Hepatic stellate cell (primary cell): Measurements from ENCODE around the gene CACNA1A.

Source experiments
- DNase-seq: peaks from one replicate; pipeline ENCODE4 v3.0.0; 2011; ENCODE audit warnings: low spot score

CACNA1A gene

DNA sequence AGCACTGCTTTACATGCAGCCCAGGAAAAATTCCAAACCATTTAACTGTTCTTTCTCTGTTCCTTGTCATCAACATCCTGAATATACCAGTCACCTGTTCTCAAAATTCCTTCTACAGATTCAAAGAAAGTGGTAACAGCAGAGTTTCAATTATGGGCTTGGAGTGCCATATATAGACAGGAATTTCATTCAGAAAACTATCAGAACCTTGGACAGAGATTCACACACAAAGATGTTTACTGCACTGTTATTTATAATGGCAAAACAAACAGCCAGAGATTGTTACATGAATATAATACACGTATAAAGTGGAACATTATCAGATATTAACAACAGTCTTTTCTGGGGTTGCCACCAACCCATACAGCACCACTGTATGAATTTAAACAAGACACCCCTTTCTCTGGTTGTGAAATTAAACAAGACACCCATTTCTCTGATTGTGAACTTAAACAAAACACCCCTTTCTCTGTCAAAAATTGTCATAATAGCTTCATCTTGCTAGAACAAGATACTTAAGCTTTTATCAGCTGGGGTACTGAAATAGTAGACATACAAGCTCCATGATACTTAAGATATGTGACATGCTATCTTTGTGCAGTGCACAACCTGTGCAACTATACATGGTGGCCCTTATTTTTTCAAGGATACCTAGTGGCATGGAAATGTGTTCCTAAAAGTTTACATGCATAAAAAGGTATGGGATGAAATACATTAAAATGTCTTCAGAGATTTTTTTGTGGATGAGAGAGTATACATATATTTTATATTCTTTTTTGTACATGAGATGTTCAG is 12.6 kb downstream of the CACNA1A start:
- DNase-seq, result no peak

DNA sequence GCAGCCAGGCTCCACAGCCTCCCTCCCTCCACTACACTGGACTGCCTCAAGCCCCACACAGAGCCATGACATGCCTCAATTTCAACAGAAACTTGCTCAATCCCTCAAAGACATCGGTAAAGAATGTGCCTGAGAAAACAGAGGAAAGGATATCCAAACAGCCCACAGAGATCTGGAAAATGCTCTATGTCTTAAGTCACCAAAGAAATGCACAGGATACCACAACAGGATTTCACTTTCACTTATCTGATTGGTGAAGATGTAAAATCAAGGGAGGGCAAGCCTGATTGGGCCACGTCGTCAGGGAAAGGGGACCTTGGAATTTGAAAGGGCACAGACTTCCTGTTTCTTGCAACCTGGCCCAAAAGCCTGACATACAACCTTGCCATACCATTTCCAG is 14.2 kb downstream of the CACNA1A start:
- DNase-seq, result peak; percentile 82

DNA sequence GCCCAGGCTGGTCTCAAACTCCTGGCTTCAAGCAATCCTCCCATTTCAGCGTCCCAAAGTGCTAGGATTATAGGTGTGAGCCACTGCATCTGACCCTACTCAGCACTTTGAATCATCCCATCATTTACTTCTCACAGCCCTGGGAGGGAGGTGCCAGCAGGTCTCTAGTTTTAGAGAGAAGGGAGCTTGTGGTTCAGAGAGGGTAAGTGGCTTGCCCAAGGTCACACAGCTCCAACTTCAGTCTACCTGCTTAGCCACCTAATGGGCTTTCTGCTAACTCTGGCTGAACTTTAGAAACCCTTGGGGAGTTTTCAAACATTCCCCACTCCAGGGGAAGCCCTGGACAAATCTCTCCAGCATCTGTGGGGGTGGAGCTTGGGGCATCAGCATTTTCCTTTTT is 18.3 kb downstream of the CACNA1A start:
- DNase-seq, result no peak

DNA sequence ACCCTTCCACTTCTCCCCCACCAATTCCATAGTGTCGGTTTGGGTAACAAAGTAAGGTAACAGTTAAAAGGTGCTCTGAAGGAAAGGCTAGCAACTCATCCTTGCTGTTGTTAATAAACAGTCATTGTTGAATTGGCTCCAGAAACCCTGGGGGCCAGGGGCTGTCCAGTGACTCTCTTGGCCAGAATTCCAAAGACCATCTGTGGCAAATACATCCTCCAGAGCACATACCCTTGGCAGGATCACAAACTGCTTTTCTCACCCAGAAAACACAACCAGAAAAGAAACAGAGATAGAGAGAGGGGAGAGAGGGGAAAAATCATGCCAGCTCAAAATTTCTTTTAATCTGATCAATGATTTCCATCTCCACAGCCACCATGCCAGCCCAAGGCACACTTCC is 22.1 kb downstream of the CACNA1A start:
- no peak for DNase-seq

DNA sequence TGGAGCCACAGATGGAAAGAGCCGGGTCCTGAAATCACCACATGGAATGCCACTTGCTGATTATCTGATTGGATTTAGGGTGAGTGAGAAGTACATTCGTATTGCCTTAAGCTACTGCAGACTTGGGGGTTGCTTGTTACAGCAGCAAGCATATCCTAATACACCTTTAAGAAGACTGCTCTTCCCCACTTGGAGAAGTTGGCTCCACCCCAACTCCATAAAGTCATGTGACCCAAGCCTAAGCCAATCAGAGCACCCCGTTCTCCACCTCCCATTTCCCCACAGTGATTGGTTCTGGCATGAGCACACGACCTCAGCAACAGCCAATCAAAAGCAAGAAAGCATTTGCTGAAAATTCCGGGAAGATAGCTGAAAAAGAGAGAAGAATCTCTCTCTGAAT is 23.1 kb downstream of the CACNA1A start:
- DNase-seq, result no peak

DNA sequence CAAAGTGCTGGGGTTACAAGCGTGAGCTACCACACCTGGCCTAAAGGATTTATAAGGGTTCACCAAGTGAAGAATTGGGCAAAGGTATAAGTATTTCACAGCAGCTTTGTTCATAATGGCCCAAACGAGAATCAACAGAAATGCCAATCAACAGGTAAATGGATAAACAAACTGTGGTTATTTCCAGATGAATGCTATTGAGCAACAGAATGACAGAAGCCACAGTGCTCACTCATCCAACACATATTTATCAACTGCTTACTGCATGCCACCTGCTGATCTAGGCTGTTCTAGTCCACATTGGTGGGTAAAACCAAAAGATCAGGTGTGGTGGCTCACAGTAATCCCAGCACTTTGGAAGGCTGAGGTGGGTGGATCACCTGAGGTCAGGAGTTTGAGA is 27.7 kb downstream of the CACNA1A start:
- DNase-seq, result no peak

DNA sequence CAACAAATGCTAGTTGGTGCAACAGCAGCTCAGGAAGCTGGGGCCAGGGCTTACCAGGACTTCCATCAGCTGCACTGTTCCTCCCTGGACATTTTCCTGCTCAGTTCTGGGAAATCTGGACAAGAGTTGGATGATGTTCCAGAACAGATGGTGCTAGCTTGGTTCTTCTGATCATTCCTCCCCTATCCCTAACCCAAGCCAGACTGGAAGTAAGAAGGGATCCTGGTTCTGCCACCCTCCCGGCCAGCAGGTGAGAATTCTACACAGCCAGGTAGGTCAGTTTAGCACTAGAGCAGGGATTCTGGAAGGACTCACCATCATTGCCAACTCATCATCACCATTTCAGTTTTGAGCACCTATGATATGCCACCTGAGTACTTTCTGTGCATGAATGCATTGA is 30.2 kb downstream of the CACNA1A start:
- no peak for DNase-seq

DNA sequence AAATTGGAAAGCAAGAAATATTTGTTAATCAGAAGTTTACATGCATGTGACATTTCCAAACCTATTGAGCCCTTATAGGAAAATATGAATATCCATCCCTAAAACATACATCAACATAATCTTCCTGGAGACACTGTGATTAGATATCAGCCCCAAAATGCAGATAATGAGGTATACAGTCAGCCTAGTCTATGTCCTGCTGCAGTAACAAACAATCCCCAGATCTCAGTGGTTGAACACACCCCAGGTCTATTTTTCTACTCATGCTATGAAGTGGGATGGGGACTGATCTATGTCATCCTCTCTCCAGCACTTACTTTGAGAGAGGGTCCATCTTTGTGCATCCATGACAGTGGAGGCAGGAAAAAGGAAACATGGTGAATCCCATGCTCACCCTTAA is 31.2 kb downstream of the CACNA1A start:
- DNase-seq, result no peak

DNA sequence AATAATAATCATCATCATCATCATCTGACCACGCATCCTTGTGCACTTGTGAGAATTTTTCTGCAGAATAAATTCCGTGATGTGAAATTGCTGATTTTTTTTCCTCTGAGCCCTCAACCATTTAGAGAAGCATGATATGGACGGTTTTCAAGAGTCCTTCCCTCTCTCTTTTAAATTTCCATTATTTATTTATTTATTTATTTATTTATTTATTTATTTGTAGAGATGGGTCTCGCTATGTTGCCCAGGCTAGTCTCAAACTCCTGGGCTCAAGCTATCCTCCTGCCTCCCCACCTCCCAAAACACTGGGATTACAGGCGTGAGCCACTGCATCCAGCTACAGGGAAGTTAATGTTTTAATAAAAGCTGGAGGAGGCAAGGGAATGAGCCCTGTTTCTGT is 39.6 kb downstream of the CACNA1A start:
- DNase-seq, result no peak

DNA sequence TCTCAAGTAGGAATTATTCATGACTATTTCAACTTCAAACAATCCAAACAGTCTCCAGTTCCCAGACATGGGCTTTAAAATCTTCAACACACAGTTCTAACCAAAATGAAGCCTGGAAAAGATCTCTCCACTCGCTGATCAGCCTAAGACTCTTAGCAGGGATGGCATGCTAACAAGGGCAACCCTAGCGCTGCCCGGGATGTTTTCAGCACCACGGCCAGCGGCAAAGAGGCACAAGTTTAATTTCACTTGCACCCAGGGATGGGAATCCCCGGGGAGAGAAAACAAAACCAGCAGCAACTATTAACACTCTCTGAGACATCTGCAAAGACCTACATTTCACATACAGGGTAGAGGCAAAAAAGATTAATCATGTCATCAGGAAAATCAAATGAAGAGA is 43.0 kb downstream of the CACNA1A start:
- no peak for DNase-seq

DNA sequence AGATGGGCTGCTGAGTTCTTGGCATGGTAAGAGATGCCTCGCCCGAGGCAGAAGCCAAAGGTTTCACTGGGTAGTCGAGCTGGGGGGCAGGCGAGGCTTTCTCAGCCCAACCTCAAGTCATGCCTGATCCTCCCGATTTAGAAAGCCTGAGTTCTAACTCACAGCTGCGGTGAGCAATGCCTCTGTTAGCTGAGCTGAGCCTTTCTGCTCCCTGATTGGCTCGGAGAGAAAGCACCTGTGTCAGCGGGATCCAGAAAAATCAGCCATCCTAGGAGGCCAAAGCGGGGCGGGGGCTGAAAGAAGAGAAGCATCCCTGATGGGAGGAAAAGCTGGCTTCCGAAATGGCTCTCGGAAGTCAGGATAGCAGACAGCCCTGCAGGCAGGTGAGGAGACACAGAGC is 44.7 kb downstream of the CACNA1A start:
- DNase-seq, result no peak

DNA sequence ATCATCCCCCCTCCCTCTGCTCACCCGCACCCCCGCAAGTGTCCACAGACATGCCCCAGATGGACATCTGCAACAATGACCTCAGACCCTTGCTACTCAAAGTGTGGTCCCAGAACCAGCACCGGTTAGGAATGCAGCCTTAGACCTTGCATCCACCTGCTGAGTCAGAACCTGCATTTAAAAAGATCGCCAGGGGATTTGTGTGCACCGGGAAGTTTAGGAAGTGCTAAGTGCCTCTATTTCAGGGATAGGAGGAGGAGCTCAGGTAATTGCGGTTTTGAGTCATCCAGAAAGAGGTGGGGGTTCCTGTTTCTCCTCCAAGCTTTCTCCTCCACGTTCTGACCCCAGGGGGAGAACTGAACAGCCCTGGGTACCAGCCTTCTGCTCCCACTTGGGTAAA is 46.2 kb downstream of the CACNA1A start:
- no peak for DNase-seq

DNA sequence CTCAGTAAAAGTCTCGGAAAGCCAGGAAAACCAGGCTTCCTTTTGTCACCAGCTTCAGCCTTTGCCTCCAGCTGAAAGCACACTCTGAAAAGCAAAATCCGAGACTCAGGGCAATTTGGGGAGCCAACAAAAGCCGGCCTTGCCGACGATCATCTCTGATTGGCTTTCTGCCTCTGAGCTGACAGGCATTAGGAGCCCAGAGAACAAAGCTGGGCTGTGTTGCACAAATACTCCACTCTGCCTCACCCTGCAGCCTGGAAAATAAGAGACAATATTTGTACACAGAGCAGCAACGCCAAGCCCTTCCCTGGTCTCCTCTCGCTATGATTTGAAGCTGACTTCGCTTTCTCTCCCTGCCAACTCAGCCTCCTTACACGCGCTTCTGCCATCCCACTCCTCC is 46.9 kb downstream of the CACNA1A start:
- no peak for DNase-seq

DNA sequence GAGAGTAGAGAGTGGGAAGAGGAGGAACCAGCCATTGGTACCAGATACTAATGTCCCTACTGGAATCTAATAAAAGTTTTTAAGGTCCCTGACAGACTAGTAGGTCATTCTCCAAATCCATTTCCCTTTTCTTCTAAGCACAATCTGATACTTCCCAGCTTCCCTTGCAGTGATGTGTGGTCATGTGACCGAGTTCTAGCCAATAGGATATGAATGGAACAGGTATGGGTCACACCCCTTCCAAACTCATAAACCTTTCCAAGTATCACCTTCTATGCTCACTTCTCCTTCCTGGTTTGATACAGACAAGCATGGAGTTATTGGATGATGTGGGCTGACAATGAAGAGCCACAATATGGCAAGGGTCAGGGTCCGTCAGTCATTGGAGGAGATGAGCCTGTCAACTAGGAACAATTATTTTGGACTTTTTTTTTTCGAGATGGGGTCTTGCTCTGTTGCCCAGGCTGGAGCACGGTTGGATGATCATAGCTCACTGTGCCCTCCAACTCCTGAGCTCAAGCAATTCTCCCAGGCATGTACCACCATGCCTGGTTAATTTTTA is 54.8 kb downstream of the CACNA1A start:
- DNase-seq, result no peak

DNA sequence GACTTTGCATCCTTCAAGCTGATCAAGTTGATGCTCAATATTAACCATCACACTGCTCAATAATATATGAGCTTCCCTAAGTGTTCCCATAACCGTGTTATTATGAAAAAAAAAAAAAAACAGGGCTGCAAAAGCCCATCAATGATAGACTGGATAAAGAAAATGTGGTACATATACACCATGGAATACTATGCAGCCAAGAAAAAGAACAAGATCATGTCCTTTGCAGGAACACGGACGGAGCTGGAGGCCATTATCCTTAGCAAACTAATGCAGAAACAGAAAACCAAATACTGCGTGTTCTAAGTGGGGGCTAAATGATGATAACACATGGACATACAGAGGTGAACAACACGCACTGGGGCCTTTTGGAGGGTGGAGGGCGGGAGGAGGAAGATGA is 58.3 kb downstream of the CACNA1A start:
- no peak for DNase-seq

DNA sequence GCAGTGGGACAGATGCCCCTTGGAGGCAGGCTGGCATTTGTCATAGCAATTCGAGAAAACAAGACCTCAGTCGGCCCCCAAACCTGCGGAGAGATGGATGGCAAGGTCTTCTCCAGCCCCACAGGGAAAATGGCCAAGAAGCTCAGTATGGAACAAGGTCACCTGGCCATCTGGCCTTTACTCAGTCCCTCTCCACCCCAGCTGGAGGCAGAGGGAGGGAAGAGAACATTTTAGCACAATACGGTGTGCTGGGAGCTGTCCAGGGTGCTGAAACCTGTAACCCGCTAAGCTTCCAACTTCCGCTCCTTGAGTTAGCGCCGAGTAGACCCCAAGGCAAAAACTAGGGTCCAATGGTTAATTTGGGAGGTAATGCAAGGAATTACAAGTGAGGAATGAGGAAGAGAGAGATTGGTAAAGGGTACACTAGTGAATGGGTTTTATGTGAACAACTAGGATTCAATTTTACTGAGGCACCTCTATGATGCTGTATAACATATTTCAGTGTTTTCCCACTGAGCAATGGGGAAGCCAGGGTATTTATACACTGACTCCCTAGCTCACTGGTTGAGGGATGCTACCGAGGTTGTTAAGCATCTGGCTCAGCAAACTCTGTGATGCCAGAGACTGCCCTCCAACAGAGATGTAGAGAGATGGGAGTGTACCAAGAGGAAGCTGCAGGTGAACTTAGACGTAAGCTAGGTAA is 64.3 kb downstream of the CACNA1A start:
- peak; percentile 21 for DNase-seq

DNA sequence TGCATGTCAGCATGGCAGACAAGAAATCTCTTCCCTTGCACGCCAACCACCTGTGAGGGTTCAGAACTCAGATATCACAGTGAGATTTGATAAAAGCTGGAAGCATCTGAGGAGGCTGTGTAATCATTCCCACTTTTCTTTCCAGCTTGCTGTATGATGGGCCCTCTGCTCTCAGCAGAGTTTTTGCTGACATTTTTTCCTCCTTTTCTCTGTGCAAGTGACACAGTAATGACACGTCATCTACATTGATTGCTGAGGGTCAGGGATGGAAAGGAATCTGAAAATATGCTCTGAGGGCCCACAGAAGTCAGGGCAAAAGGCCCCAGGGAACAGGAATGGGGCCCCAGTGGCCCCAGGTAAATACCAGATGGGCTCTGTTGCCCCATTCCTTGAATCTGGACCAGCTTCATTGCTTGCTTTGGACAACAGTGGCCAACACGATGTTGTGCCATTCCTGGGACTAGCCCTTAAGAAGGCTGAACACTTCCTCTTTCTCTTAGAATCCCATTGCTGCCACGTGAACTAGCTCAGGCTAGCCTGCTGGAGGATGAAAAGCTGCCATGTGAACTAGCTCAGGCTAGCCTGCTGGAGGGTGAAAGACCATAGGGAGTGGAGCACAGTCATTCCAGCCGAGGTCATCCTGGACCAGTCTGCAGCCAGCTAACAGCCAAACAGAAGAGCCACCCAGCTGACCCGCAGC is 68.2 kb downstream of the CACNA1A start:
- DNase-seq, result no peak

DNA sequence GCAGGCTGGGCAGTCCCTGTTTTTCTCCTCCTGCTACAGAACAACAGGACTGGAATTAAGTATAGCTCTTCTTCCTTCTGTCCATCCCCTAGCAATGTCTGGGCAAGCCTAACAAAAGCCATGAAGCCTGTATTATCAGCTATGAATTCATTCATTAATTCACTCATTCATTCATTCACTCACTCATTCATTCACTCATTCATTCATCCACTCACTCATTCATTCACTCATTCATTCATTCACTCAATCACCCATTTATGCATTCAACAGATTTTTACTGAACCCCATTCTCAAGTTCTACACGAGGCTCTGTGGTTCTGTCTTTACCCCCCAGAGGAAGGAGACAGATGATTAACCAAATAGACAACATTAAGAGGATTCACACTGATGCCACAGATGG is 69.9 kb downstream of the CACNA1A start:
- no peak for DNase-seq

DNA sequence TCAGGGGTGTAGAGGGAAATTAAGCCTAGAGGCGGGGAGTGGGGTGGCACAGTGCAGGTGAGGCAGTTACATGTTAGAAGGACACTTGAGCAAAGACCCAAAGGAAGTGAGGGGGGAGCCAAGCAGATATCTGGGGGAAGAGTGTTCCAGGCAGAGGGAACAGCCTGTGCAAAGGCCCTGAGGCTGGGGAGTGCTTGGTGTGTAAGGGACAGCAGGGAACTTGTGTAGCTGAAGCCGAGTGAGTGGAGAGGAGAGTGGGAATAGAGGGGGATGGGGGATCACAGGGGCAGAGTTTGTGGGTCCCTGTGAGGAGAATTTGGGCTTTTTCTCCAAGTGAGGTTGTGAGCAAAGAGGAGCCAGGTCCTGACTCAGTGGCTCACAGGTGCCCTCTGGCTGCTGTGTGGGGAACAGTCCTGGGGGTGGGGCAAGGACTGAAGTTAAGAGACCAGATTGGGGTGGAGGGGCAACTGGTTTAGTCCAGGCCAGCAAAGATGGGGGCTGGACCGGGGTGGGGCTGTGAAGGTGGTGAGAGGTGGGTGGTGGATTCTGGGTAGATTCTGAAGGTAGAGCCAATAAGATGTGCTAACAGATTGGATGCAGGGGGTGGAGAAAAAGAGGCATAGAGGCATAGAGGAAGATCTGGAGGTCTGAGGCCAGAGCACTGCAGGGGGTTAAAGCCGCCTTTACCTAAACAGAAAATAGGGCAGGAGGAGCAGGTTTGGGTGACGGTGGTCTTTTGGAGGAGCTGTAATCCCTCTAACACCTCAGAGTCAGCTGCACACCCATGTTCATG is 75.3 kb downstream of the CACNA1A start:
- DNase-seq, result peak; percentile 44

DNA sequence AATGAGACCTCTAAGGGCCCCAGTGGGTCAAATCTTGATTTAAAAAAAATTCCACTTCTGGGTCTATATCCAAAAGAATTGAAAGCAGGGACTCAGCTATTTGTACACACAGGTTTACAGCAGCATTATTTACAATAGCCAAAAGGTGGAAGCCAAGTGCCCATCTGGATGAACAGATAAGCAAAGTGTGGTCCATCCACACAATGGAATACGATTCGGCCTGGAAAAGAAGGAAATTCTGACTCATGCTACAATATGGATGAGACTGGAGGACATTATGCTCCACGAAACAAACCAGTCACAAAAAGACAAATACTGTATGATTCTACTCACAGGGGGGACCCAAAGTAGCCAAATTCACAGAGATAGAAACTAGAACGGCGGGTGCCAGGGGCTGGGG is 76.7 kb downstream of the CACNA1A start:
- no peak for DNase-seq

DNA sequence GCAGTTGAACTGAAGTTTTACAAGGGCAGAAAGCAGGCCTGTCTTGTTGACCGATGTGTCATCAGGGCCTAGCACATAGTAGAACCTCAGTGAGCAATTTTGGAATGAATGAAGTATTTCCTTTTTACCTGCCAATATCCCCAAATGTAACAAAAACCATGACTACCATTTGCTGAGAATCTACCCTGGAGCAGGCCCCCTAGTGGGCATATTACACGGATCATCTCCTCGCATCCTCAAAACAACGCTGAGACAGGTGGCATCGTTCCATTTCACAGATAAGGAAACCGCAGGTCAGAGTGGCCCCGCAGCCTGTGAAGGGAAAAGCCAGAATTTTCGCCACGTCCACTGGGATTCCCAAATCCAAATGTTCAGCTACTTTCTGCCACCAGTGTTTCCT is 77.9 kb downstream of the CACNA1A start:
- DNase-seq, result peak; percentile 10
